ENCODE results near the gene CLEC5A. TPM values are rescaled to one million over a fixed set of nuclear protein-coding genes. Genes with fewer than 3 reads are reported as not detected.

The CLEC5A gene
- total RNA-seq (not detected), total RNA-seq (0 to 5.8 (median 0) reads per million in 29 experiments)
- total RNA-seq (2013), result 0.04 TPM

DNA sequence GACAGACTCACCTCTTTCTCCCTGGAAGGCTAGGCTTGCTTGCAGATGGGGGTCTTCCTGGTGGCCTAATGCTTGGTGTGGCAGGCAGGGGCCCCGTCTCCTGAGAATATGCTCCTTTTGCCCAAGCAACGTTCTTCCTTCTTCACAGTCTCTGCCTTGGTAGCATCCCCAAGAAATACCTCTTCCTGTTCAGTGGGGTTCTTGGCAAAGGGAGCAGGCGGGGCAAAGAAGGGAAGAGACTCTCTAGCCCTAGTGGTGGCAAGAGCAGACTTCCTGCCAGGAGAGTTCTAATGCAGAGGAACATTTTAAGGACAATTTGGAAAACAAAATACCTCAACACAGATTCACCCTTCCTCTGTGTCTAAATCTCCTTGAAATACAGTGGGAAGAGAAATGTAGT lies at the start of gene CLEC5A:
Gene CLEC5A (minus strand): TSS at position 179 of the 400 bp plus-strand sequence. CDS start 682 bp downstream, outside the sequence.
- H3K36me3 Mint-ChIP-seq, result no peaks in the 10 kb centered on the region
- POLR2A ChIA-PET, result no interaction called here
- H3K27ac ChIP-seq (ENCODE audit: low read length), result no peak within 1 kb of the TSS
- no peaks in the 10 kb centered on the region for H3K27me3 ChIP-seq (replicated peaks in 1 of 2; ENCODE audit: control insufficient read depth in 2 of 2, extremely low read depth in 1 of 2, insufficient read depth in 2 of 2, low read length in 1 of 2)
- no peaks in the 10 kb centered on the region for H3K9me3 ChIP-seq
- no CpG with 5 or more reads among the region's 3 CpGs for WGBS (ENCODE audit: insufficient coverage)
- H3K4me1 Mint-ChIP-seq, result no peaks in the 10 kb centered on the region
- H3K27ac Mint-ChIP-seq, result no peak within 1 kb of the TSS
- H3K27me3 Mint-ChIP-seq, result peaks cover 0 to 3% of the 10 kb centered on the region in 2 donors
- CTCF ChIA-PET, result no interaction called here
- no peaks in the 10 kb centered on the region for H3K36me3 ChIP-seq (ENCODE audit: control insufficient read depth in 2 of 2, extremely low read depth in 1 of 2, insufficient read depth in 1 of 2, low read length in 1 of 2)
- no peak for ATAC-seq (replicated peaks in 1 of 4)
- no peak within 1 kb of the TSS for H3K4me3 Mint-ChIP-seq
- no peaks in the 10 kb centered on the region for H3K4me1 ChIP-seq (ENCODE audit: control insufficient read depth in 1 of 2, extremely low read depth in 1 of 2, insufficient read depth in 2 of 2, low read length in 2 of 2)
- DNase-seq, result no peak
- H3K4me3 ChIP-seq (ENCODE audit: control insufficient read depth in 1 of 2, extremely low read depth in 1 of 2, low read length in 1 of 2), result no peak within 1 kb of the TSS
- peaks cover 6 to 11% (median 6%) of the 10 kb centered on the region in 3 donors for H3K9me3 Mint-ChIP-seq

DNA sequence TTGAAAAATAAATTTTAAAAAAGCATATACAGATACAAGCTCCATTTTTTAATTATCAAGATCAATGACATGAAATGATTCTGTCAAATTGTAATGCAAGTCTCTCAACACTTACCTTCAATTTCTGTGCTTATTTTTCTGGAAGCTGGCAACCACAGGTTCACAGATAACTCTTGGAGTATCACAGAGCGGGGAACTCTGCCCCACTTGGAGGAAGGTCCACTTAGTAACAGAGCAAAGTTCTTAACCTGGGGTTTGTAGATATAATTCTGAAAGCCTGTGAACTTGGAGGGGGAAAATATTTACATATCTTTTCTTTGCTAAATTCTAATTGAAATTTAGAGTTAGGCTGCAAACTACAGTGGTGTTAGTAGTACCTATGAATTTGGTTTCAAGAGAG lies 46.6 kb upstream of the CLEC5A start:
- H3K36me3 Mint-ChIP-seq, result no peaks in the 10 kb centered on the region
- no peak for ATAC-seq (replicated peaks in 1 of 4)
- Histone ChIP-seq H3K4me3 (ENCODE audit: control insufficient read depth in 1 of 2, extremely low read depth in 1 of 2, low read length in 1 of 2) (no peak overlapping the region), H3K36me3 (ENCODE audit: control insufficient read depth in 2 of 2, extremely low read depth in 1 of 2, insufficient read depth in 1 of 2, low read length in 1 of 2) (no peaks in the 10 kb centered on the region), H3K9me3 (no peaks in the 10 kb centered on the region), H3K27me3 (replicated peaks in 1 of 2; ENCODE audit: control insufficient read depth in 2 of 2, extremely low read depth in 1 of 2, insufficient read depth in 2 of 2, low read length in 1 of 2) (no peaks in the 10 kb centered on the region), H3K27ac (ENCODE audit: low read length) (no peak overlapping the region), H3K4me1 (ENCODE audit: control insufficient read depth in 1 of 2, extremely low read depth in 1 of 2, insufficient read depth in 2 of 2, low read length in 2 of 2) (no peaks in the 10 kb centered on the region)
- H3K4me3 Mint-ChIP-seq, result no peak overlapping the region
- H3K27ac Mint-ChIP-seq, result no peak overlapping the region
- no peak for DNase-seq
- H3K27me3 Mint-ChIP-seq, result peaks cover 4 to 11% of the 10 kb centered on the region in 2 donors
- CTCF ChIA-PET, result no interaction called here
- peaks cover 0 to 7% (median 6%) of the 10 kb centered on the region in 3 donors for H3K4me1 Mint-ChIP-seq
- peaks cover 0 to 4% (median 0%) of the 10 kb centered on the region in 3 donors for H3K9me3 Mint-ChIP-seq
- POLR2A ChIA-PET, result no interaction called here
- WGBS (ENCODE audit: insufficient coverage), result no CpG with 5 or more reads among the region's 1 CpG

DNA sequence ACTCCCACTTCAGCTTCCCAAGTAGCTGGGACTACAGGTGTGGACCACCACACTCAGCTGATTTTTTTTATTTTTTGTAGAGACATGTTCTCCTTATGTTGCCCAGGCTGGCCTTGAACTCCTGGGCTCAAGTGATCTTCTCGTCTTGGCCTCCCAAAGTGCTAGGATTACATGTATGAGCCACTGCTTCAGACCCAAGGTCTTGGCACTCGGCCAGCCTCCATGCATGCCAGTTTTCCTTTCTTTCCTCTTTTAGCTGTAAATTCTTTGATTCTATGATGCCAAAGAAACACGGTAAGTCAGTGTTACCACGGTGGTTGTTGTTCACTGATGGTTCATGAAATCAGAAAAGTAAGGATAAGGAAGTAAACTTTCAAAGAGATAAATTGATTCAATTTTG lies 45.9 kb upstream of the CLEC5A start:
- CTCF ChIA-PET, result no interaction called here
- peaks cover 0 to 7% (median 6%) of the 10 kb centered on the region in 3 donors for H3K4me1 Mint-ChIP-seq
- H3K36me3 Mint-ChIP-seq, result no peaks in the 10 kb centered on the region
- Histone ChIP-seq H3K27ac (ENCODE audit: low read length) (no peak overlapping the region), H3K9me3 (no peaks in the 10 kb centered on the region), H3K27me3 (replicated peaks in 1 of 2; ENCODE audit: control insufficient read depth in 2 of 2, extremely low read depth in 1 of 2, insufficient read depth in 2 of 2, low read length in 1 of 2) (no peaks in the 10 kb centered on the region), H3K4me3 (ENCODE audit: control insufficient read depth in 1 of 2, extremely low read depth in 1 of 2, low read length in 1 of 2) (no peak overlapping the region), H3K36me3 (ENCODE audit: control insufficient read depth in 2 of 2, extremely low read depth in 1 of 2, insufficient read depth in 1 of 2, low read length in 1 of 2) (no peaks in the 10 kb centered on the region), H3K4me1 (ENCODE audit: control insufficient read depth in 1 of 2, extremely low read depth in 1 of 2, insufficient read depth in 2 of 2, low read length in 2 of 2) (no peaks in the 10 kb centered on the region)
- H3K27ac Mint-ChIP-seq, result no peak overlapping the region
- no peak for ATAC-seq (replicated peaks in 1 of 4)
- POLR2A ChIA-PET, result no interaction called here
- DNase-seq, result no peak
- peaks cover 0 to 4% (median 0%) of the 10 kb centered on the region in 3 donors for H3K9me3 Mint-ChIP-seq
- WGBS (ENCODE audit: insufficient coverage), result 72% methylated on average over 2 of the region's 4 CpGs
- H3K27me3 Mint-ChIP-seq, result peaks cover 4 to 10% of the 10 kb centered on the region in 2 donors
- no peak overlapping the region for H3K4me3 Mint-ChIP-seq

DNA sequence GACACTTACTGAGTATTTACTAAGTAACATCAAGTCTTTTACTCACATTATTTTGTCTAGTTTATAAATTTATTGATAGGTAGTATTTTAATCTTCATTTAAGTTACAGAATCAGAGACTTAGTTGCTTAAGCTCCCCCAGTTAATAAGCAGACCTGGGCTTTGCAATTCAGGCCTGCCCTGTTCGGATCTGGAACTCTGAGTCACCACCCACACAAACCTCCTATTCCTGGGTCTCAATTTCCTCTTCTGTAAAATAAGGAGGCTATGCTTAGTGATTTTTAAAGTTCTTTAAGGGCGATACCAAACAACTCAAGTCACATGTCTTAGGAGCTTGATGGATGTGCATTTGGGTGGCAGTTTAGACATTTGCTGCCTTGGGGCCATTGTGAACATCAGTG lies 45.4 kb upstream of the CLEC5A start:
- H3K36me3 Mint-ChIP-seq, result no peaks in the 10 kb centered on the region
- CTCF ChIA-PET, result no interaction called here
- peaks cover 4 to 10% of the 10 kb centered on the region in 2 donors for H3K27me3 Mint-ChIP-seq
- ATAC-seq (replicated peaks in 1 of 4) (no peak), DNase-seq (no peak)
- H3K27ac ChIP-seq (ENCODE audit: low read length), result no peak overlapping the region
- H3K4me1 Mint-ChIP-seq, result peaks cover 0 to 7% (median 6%) of the 10 kb centered on the region in 3 donors
- peaks cover 0 to 4% (median 0%) of the 10 kb centered on the region in 3 donors for H3K9me3 Mint-ChIP-seq
- no peak overlapping the region for H3K4me3 ChIP-seq (ENCODE audit: control insufficient read depth in 1 of 2, extremely low read depth in 1 of 2, low read length in 1 of 2)
- H3K4me3 Mint-ChIP-seq, result no peak overlapping the region
- no peaks in the 10 kb centered on the region for H3K9me3 ChIP-seq
- no CpG with 5 or more reads among the region's 2 CpGs for WGBS (ENCODE audit: insufficient coverage)
- no peaks in the 10 kb centered on the region for H3K36me3 ChIP-seq (ENCODE audit: control insufficient read depth in 2 of 2, extremely low read depth in 1 of 2, insufficient read depth in 1 of 2, low read length in 1 of 2)
- H3K27me3 ChIP-seq (replicated peaks in 1 of 2; ENCODE audit: control insufficient read depth in 2 of 2, extremely low read depth in 1 of 2, insufficient read depth in 2 of 2, low read length in 1 of 2), result no peaks in the 10 kb centered on the region
- H3K27ac Mint-ChIP-seq, result no peak overlapping the region
- H3K4me1 ChIP-seq (ENCODE audit: control insufficient read depth in 1 of 2, extremely low read depth in 1 of 2, insufficient read depth in 2 of 2, low read length in 2 of 2), result no peaks in the 10 kb centered on the region
- POLR2A ChIA-PET, result no interaction called here

DNA sequence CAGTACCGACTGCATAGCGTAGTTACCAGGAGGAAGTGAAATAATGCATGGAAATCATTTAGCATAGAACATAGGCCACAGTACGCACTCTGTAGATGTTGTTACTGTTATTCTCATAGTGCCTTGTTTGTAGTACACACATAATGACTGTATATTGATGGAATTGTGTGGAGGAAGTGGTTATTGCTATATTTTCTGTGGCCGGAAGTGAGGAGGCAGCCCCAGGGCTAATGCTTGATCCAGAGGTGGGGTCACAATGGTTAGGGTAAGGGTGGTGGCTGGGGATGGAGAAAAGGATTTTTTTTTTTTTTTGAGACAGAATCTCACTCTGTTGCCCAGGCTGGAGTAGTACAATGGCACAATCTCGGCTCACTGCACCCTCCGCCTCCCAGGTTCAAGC lies 44.4 kb upstream of the CLEC5A start:
- H3K36me3 ChIP-seq (ENCODE audit: control insufficient read depth in 2 of 2, extremely low read depth in 1 of 2, insufficient read depth in 1 of 2, low read length in 1 of 2), result no peaks in the 10 kb centered on the region
- H3K4me3 Mint-ChIP-seq, result no peak overlapping the region
- CTCF ChIA-PET, result no interaction called here
- 81% methylated on average over 3 of the region's 6 CpGs for WGBS (ENCODE audit: insufficient coverage)
- DNase-seq (no peak), ATAC-seq (replicated peaks in 1 of 4) (no peak)
- no peaks in the 10 kb centered on the region for H3K36me3 Mint-ChIP-seq
- H3K27me3 ChIP-seq (replicated peaks in 1 of 2; ENCODE audit: control insufficient read depth in 2 of 2, extremely low read depth in 1 of 2, insufficient read depth in 2 of 2, low read length in 1 of 2), result no peaks in the 10 kb centered on the region
- no peaks in the 10 kb centered on the region for H3K4me1 ChIP-seq (ENCODE audit: control insufficient read depth in 1 of 2, extremely low read depth in 1 of 2, insufficient read depth in 2 of 2, low read length in 2 of 2)
- H3K9me3 Mint-ChIP-seq, result peaks cover 0 to 4% (median 0%) of the 10 kb centered on the region in 3 donors
- H3K9me3 ChIP-seq, result no peaks in the 10 kb centered on the region
- POLR2A ChIA-PET, result no interaction called here
- no peak overlapping the region for H3K27ac ChIP-seq (ENCODE audit: low read length)
- H3K4me1 Mint-ChIP-seq, result peaks cover 0 to 7% (median 6%) of the 10 kb centered on the region in 3 donors
- no peak overlapping the region for H3K27ac Mint-ChIP-seq
- H3K4me3 ChIP-seq (ENCODE audit: control insufficient read depth in 1 of 2, extremely low read depth in 1 of 2, low read length in 1 of 2), result no peak overlapping the region
- peaks cover 0 to 4% of the 10 kb centered on the region in 2 donors for H3K27me3 Mint-ChIP-seq

DNA sequence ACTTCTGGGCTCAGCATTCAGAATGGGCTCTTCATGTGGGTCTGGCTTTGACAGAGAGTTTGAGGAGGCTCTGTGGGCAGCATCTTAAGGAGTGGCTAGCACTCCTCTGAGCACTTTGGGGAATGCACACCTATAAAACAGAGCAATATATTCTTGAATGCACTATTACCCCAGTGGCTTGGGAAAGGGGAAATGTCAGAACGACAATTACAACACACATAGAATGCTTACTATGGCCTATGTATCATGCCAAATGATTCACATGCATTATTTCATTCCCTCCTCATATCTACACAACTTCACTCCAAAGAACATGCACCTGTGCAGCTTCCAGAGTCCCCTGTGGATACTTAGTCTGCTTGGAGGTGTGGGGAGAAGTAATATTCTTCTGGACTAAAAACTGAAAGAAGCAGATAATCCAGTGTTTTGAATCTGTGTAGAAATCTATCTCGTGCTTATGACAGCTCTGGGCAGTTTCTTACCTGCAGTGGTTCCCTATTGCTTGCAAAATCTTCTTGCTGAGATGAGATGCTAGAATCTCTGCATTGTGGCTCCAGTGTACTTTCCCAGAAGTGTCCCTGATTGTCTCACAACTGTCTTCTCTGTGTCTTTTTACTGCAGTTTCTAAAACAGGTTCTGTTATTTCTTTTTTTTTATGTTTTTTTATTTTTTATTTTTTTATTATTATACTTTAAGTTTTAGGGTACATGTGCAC lies 43.4 kb upstream of the CLEC5A start:
- no peaks in the 10 kb centered on the region for H3K36me3 Mint-ChIP-seq
- H3K36me3 ChIP-seq (ENCODE audit: control insufficient read depth in 2 of 2, extremely low read depth in 1 of 2, insufficient read depth in 1 of 2, low read length in 1 of 2), result no peaks in the 10 kb centered on the region
- ATAC-seq (replicated peaks in 1 of 4) (no peak), DNase-seq (no peak)
- H3K4me3 Mint-ChIP-seq, result no peak overlapping the region
- H3K9me3 ChIP-seq, result no peaks in the 10 kb centered on the region
- H3K27me3 ChIP-seq (replicated peaks in 1 of 2; ENCODE audit: control insufficient read depth in 2 of 2, extremely low read depth in 1 of 2, insufficient read depth in 2 of 2, low read length in 1 of 2), result no peaks in the 10 kb centered on the region
- H3K4me1 Mint-ChIP-seq, result peaks cover 0 to 7% (median 6%) of the 10 kb centered on the region in 3 donors
- no peak overlapping the region for H3K27ac ChIP-seq (ENCODE audit: low read length)
- H3K4me3 ChIP-seq (ENCODE audit: control insufficient read depth in 1 of 2, extremely low read depth in 1 of 2, low read length in 1 of 2), result no peak overlapping the region
- no peaks in the 10 kb centered on the region for H3K9me3 Mint-ChIP-seq
- 61% methylated on average over 2 of the region's 2 CpGs for WGBS (ENCODE audit: insufficient coverage)
- H3K27ac Mint-ChIP-seq, result no peak overlapping the region
- ChIA-PET CTCF (no interaction called here), POLR2A (no interaction called here)
- no peaks in the 10 kb centered on the region for H3K4me1 ChIP-seq (ENCODE audit: control insufficient read depth in 1 of 2, extremely low read depth in 1 of 2, insufficient read depth in 2 of 2, low read length in 2 of 2)
- no peaks in the 10 kb centered on the region for H3K27me3 Mint-ChIP-seq
